Measurements from ENCODE around the gene LTBP1.

The LTBP1 gene

DNA sequence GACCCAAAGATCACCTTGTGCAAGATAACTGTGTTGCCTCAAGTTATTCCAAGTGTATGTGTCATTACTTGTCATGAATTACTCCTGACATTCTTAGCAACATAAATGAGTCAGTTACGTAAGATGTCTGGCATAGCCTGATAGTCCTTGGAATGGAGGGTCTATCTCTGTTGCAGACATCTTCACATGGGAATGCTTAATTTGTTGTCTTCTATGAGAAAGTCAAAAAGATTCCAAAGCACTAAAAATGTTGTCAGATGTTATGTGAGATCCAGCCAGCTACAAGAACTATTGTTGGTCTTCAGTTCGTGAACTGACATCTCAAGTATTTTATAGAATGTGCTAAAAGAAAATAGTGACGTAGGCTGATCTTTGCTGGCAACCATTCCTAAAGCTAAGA lies 351.5 kb downstream of the LTBP1 start:
- Histone ChIP-seq H3K79me2 (ENCODE audit: control insufficient read depth, insufficient read depth, low read length, unreplicated experiment) (no peaks in the 10 kb centered on the region), H3K27me3 (ENCODE audit: insufficient read depth, low read length) (no peaks in the 10 kb centered on the region), H3K4me1 (ENCODE audit: control insufficient read depth, insufficient read depth, low read length, unreplicated experiment) (peaks cover 12% of the 10 kb centered on the region), H3K27ac (ENCODE audit: low read depth, low read length) (peak overlapping the region; percentile 34), H3K36me3 (ENCODE audit: insufficient read depth, low read length) (peaks cover under 1% of the 10 kb centered on the region), H2AFZ (ENCODE audit: low read length, unreplicated experiment) (peak overlapping the region; percentile 7), H3K4me3 (ENCODE audit: low read depth, low read length) (0 out of 2 replicates have a peak overlapping the region, but pooled peaks have one; percentile 1)

DNA sequence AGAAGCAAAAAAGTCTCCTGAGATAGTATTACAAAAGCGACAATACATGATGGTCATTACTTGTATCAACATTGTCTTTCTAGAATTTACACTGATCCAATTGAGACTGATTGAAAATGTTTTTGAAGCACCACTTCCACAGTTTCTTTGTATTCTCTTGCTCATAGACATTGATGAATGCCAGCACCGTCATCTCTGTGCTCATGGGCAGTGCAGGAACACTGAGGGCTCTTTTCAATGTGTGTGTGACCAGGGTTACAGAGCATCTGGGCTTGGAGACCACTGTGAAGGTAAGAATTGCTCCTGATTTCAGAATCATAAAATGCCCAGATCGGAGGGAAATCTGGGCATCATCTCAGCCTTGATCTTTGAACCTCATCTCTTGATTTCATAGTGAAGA lies 354.6 kb downstream of the LTBP1 start:
- H3K4me1 ChIP-seq (ENCODE audit: control insufficient read depth, insufficient read depth, low read length, unreplicated experiment): peaks cover 12% of the 10 kb centered on the region

DNA sequence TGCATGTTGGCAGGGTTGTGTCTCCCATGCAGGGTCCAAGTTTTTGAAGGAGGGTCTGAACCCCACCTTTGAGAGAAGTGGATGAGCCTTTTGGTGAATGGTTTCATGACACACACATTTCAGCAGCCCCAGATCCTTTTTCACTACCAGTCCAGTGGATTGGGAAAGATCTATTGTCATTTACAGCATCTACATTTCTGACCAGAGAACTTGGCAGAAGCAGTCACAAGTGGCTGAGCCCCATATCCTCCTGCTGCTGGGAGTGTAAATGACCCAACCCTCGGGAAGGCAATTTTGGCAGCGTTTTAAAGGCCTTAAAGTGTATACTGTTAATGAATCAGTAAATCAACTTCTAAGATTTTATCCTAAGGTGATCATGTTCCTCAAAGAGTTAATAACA lies 355.6 kb downstream of the LTBP1 start:
- Histone ChIP-seq H3K4me1 (ENCODE audit: control insufficient read depth, insufficient read depth, low read length, unreplicated experiment) (peaks cover 12% of the 10 kb centered on the region), H3K36me3 (ENCODE audit: insufficient read depth, low read length) (no peaks in the 10 kb centered on the region; the same call in none of the 2 replicates), H3K4me3 (ENCODE audit: low read depth, low read length) (no peak overlapping the region), H3K27ac (ENCODE audit: low read depth, low read length) (no peak overlapping the region), H3K27me3 (ENCODE audit: insufficient read depth, low read length) (no peaks in the 10 kb centered on the region), H2AFZ (ENCODE audit: low read length, unreplicated experiment) (no peak overlapping the region), H3K79me2 (ENCODE audit: control insufficient read depth, insufficient read depth, low read length, unreplicated experiment) (no peaks in the 10 kb centered on the region)

More for the DNA sequence above, 354.6 kb downstream of the LTBP1 start:
- Histone ChIP-seq H3K4me3 (ENCODE audit: low read depth, low read length) (no peak overlapping the region), H3K79me2 (ENCODE audit: control insufficient read depth, insufficient read depth, low read length, unreplicated experiment) (no peaks in the 10 kb centered on the region), H2AFZ (ENCODE audit: low read length, unreplicated experiment) (no peak overlapping the region), H3K27me3 (ENCODE audit: insufficient read depth, low read length) (no peaks in the 10 kb centered on the region), H3K27ac (ENCODE audit: low read depth, low read length) (no peak overlapping the region), H3K36me3 (ENCODE audit: insufficient read depth, low read length) (no peaks in the 10 kb centered on the region; the same call in none of the 2 replicates)

DNA sequence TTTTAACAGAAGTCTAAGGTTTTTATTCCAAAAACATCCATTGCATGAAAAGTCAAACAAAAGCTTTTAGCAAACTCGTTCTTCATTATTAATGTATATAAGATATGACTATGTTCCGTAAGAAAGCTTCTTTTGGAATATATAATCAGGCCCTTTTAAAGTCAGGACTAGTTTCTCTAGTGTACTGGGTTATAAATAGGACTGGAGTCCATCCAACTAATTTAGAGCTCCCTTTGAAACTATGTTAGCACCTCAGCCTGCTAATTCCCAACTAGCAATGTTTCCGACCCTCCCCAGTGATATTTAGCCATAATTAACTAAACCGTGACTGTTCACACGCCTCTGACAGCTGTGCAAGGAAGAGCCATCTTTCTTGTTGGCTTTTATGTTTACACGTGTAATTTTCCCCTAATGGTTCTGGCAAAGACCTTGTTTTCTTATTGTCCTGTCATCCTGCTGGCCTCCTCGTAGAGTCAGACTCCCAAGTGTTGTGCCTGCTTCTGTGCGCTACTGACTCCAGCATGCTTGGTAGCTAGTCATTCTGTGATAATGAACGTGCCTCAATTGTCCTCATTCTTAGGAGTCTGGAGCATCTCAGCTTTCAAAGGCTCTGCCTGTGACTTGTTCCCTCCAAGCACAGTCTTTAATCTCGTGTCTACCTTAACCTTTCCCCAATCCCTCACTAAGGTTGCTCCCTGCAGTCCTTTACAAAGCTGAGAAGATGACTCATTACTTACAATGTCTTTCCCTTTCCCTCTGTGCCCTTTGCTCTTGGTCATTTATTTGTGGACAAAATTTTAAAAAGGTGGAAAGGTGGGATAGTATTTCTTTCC lies 357.5 kb downstream of the LTBP1 start:
- Histone ChIP-seq H2AFZ (ENCODE audit: low read length, unreplicated experiment) (no peak overlapping the region), H3K4me3 (ENCODE audit: low read depth, low read length) (no peak overlapping the region), H3K27me3 (ENCODE audit: insufficient read depth, low read length) (no peaks in the 10 kb centered on the region), H3K4me1 (ENCODE audit: control insufficient read depth, insufficient read depth, low read length, unreplicated experiment) (no peaks in the 10 kb centered on the region), H3K79me2 (ENCODE audit: control insufficient read depth, insufficient read depth, low read length, unreplicated experiment) (no peaks in the 10 kb centered on the region), H3K27ac (ENCODE audit: low read depth, low read length) (no peak overlapping the region), H3K36me3 (ENCODE audit: insufficient read depth, low read length) (no peaks in the 10 kb centered on the region; the same call in none of the 2 replicates)

DNA sequence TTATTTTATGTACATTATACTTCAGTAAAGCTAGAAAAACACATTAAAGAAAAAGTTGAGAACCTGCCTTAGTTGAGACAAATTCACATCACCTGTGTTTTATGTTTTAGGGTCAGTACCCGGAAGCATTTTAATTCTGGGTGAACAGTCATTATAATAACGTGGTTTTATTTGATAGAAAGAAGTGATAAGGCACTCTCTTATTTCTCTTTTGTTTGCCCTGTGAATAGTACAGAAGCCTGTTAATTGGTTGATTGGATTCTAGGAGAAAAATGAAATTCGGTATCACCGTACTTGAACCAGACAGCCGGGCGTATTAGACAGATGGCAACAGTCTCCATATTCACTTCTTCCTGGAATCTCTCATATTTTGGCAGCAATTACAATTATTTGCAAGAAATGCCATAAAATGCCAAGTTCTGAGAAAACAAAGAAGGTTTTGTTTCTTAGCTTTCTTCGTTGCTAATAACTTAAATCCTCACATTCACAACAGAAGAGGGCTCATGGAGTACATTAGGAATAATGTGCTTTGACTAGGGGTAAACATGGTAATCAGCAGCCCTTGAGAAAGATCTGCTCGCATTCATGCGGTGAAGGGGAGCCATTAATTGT lies 361.0 kb downstream of the LTBP1 start:
- Histone ChIP-seq H3K27ac (ENCODE audit: low read depth, low read length) (no peak overlapping the region), H3K4me3 (ENCODE audit: low read depth, low read length) (no peak overlapping the region), H3K27me3 (ENCODE audit: insufficient read depth, low read length) (no peaks in the 10 kb centered on the region), H3K36me3 (ENCODE audit: insufficient read depth, low read length) (no peaks in the 10 kb centered on the region), H3K4me1 (ENCODE audit: control insufficient read depth, insufficient read depth, low read length, unreplicated experiment) (no peaks in the 10 kb centered on the region), H2AFZ (ENCODE audit: low read length, unreplicated experiment) (no peak overlapping the region), H3K79me2 (ENCODE audit: control insufficient read depth, insufficient read depth, low read length, unreplicated experiment) (no peaks in the 10 kb centered on the region)

DNA sequence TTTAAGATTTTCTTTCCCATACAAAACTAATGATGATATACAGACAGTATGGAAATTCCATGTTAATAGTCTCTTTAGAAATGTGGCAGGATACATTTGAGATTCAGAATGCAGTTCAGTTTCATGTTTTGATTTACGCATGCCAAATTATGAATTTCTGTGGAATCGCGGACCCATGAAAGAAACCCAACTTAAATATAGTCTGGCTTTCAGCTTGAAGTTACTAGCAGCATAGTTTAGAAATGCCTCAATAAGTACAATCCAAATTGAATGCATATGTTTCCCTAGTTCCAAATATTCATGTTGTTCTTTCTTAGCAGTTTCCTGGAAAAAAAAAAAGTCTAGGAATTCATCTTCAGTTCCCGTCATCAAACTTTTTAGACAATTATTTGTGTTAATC lies 365.6 kb downstream of the LTBP1 start:
- no peaks in the 10 kb centered on the region for H3K27me3 ChIP-seq (ENCODE audit: insufficient read depth, low read length)
- no peak overlapping the region for H3K27ac ChIP-seq (ENCODE audit: low read depth, low read length)
- H3K36me3 ChIP-seq (ENCODE audit: insufficient read depth, low read length): 0 out of 2 replicates have a peak, but pooled peaks cover 9% of the 10 kb centered on the region
- no peak overlapping the region for H3K4me3 ChIP-seq (ENCODE audit: low read depth, low read length)
- no peaks in the 10 kb centered on the region for H3K79me2 ChIP-seq (ENCODE audit: control insufficient read depth, insufficient read depth, low read length, unreplicated experiment)
- H3K4me1 ChIP-seq (ENCODE audit: control insufficient read depth, insufficient read depth, low read length, unreplicated experiment): no peaks in the 10 kb centered on the region
- H2AFZ ChIP-seq (ENCODE audit: low read length, unreplicated experiment): no peak overlapping the region

DNA sequence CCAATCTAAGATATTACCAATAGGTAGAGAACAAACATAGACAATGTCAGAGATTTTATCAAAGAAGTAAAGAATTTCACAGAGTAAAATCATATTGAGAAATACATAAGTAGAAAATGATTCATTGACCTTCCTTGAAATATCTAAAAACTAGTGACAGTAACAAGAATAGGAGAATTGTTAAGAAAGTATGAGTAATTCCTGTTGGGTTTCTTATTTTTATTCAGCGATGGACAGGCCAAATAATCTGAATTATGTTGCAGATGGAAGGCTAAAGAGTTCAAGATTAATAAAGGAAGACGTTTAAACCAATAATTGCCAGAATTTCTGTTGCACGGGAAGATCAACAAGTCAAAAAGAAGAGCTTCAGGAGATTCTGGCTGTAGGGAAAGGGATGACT lies 366.3 kb downstream of the LTBP1 start:
- H3K36me3 ChIP-seq (ENCODE audit: insufficient read depth, low read length): 0 out of 2 replicates have a peak, but pooled peaks cover 9% of the 10 kb centered on the region
- H3K27me3 ChIP-seq (ENCODE audit: insufficient read depth, low read length): no peaks in the 10 kb centered on the region
- H3K27ac ChIP-seq (ENCODE audit: low read depth, low read length): no peak overlapping the region
- no peaks in the 10 kb centered on the region for H3K4me1 ChIP-seq (ENCODE audit: control insufficient read depth, insufficient read depth, low read length, unreplicated experiment)
- no peak overlapping the region for H2AFZ ChIP-seq (ENCODE audit: low read length, unreplicated experiment)
- H3K79me2 ChIP-seq (ENCODE audit: control insufficient read depth, insufficient read depth, low read length, unreplicated experiment): no peaks in the 10 kb centered on the region
- H3K4me3 ChIP-seq (ENCODE audit: low read depth, low read length): no peak overlapping the region

DNA sequence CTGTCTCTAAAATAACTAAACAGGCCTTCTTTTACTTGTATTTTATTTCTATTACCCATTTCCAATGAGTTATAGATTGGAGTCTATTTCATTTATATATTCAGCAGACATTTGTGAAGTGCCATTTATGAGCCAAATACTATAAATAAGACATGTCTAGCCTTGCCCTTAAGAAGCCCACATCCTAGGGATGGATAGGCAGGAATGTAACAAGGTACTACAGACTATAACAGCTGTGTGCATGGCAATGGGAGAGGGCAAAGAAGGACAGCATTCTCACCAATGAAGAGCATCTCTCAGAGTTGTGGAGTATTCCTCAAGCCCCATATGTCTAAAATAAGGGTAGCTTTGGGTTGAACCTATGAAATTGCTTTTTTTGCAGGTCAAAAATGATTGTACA lies 367.8 kb downstream of the LTBP1 start:
- Histone ChIP-seq H3K27ac (ENCODE audit: low read depth, low read length) (no peak overlapping the region), H3K4me3 (ENCODE audit: low read depth, low read length) (no peak overlapping the region), H3K27me3 (ENCODE audit: insufficient read depth, low read length) (no peaks in the 10 kb centered on the region), H3K36me3 (ENCODE audit: insufficient read depth, low read length) (0 out of 2 replicates have a peak, but pooled peaks cover 9% of the 10 kb centered on the region), H2AFZ (ENCODE audit: low read length, unreplicated experiment) (no peak overlapping the region), H3K79me2 (ENCODE audit: control insufficient read depth, insufficient read depth, low read length, unreplicated experiment) (no peaks in the 10 kb centered on the region), H3K4me1 (ENCODE audit: control insufficient read depth, insufficient read depth, low read length, unreplicated experiment) (no peaks in the 10 kb centered on the region)

DNA sequence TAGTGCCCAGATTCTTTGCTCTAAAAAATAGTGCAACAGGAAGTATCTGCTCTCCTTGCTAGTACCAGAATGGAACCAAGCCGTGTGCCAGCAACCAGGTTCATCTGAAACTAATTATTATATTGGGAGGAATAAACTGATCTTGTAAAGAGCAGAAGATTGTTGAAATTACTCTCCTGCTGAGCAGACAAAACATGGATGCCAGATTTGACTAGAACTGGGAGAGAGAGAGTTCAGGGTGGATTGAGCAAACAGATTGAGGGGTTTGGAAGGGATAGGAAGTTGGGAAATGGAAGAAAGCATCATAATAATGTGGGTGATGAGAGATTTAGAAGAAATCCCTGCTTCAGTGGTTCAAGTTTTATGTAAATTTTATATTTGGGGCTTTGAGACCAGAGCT lies 369.6 kb downstream of the LTBP1 start:
- no peak overlapping the region for H2AFZ ChIP-seq (ENCODE audit: low read length, unreplicated experiment)
- no peak overlapping the region for H3K4me3 ChIP-seq (ENCODE audit: low read depth, low read length)
- H3K27me3 ChIP-seq (ENCODE audit: insufficient read depth, low read length): no peaks in the 10 kb centered on the region
- peaks cover 6% of the 10 kb centered on the region for H3K4me1 ChIP-seq (ENCODE audit: control insufficient read depth, insufficient read depth, low read length, unreplicated experiment)
- H3K36me3 ChIP-seq (ENCODE audit: insufficient read depth, low read length): 0 out of 2 replicates have a peak, but pooled peaks cover 9% of the 10 kb centered on the region
- no peaks in the 10 kb centered on the region for H3K79me2 ChIP-seq (ENCODE audit: control insufficient read depth, insufficient read depth, low read length, unreplicated experiment)
- no peak overlapping the region for H3K27ac ChIP-seq (ENCODE audit: low read depth, low read length)

DNA sequence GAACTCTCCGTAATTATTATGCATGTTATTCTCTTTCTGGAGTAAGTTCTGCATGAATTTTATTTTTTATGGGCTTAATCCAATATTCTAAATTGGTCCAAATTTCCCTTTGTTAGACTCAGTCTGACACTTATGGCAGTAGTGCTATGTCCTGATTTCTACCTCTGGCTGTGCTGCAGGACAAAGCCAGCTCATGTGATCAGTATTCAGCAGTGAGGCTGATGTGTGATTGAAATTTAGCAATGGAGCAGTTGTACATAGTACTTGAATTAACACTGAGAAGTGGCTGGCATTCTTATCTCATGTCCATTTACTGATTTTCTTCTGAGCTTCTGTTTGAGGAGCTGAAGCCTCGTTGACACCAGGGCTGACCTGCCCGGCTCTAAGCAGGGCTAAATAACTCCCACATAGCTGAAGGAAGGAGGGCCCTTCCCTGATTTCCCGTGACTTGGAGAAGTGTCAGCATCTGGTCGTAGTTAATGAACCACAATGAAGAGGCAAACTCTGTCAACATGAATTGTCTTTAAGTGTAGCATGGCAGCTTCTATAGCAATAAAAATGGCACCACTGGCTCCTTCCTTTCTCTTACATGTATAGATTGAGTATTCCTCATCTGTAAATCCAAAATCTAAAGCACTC lies 370.7 kb downstream of the LTBP1 start:
- no peaks in the 10 kb centered on the region for H3K79me2 ChIP-seq (ENCODE audit: control insufficient read depth, insufficient read depth, low read length, unreplicated experiment)
- no peak overlapping the region for H3K27ac ChIP-seq (ENCODE audit: low read depth, low read length)
- no peak overlapping the region for H3K4me3 ChIP-seq (ENCODE audit: low read depth, low read length)
- H3K27me3 ChIP-seq (ENCODE audit: insufficient read depth, low read length): no peaks in the 10 kb centered on the region
- H3K36me3 ChIP-seq (ENCODE audit: insufficient read depth, low read length): 0 out of 2 replicates have a peak, but pooled peaks cover 9% of the 10 kb centered on the region
- H3K4me1 ChIP-seq (ENCODE audit: control insufficient read depth, insufficient read depth, low read length, unreplicated experiment): peaks cover 18% of the 10 kb centered on the region
- H2AFZ ChIP-seq (ENCODE audit: low read length, unreplicated experiment): no peak overlapping the region
